B cell (primary cell): ENCODE measurements around the gene CLASRP. TPM values are rescaled to one million over a fixed set of nuclear protein-coding genes. Genes with fewer than 3 reads are reported as not detected.

ENCODE experiments used
- ATAC-seq: fragments of 200-7000 bp; cut with Tn5 transposase; one replicate; pipeline ENCODE4 v1.10.0; 2021; ENCODE audit warnings: low read depth, mild to moderate bottlenecking, moderate number of reproducible peaks, moderate library complexity
- CTCF ChIA-PET: fragments of 350-600 bp; sonication (Branson Sonifier 250); formaldehyde crosslinking; loops from one replicate; lab custom pipeline; 2021; ENCODE audit warnings: antibody characterized with exemption, inconsistent platforms; lab: Charles Lee
- POLR2A ChIA-PET: fragments of 350-600 bp; sonication (Branson Sonifier 250); formaldehyde crosslinking; loops from one replicate; lab custom pipeline; 2021; ENCODE audit warnings: antibody characterized with exemption; lab: Charles Lee
- DNase-seq: peaks from one replicate; pipeline ENCODE4 v3.0.0; 2013
- H2AFZ ChIP-seq: 2 replicates; pipeline ENCODE4 v1.6.1; 2012; ENCODE audit warnings: mild to moderate bottlenecking, low read depth, low read length; ENCODE audit not compliant: insufficient read depth, poor library complexity, severe bottlenecking
- H3K27ac ChIP-seq, 2 donors: 1 replicate in 1 of 2; 2 replicates in 1 of 2; pipeline ENCODE4 v1.5.1; 2012 to 2013; ENCODE audit warnings: low read length in 2 of 2, mild to moderate bottlenecking in 2 of 2, moderate library complexity in 1 of 2
- H3K27me3 ChIP-seq, 4 experiments: fragments of 200-600 bp in 1 of 4; sonication (generic) in 1 of 4; replicated peaks in 1 of 4; 1 replicate in 2 of 4; 2 replicates in 2 of 4; pipeline versions ENCODE4 v1.6.1 to v1.7.0; 2013 to 2016; ENCODE audit warnings: low read length in 3 of 4, mild to moderate bottlenecking in 2 of 4, mixed read lengths in 1 of 4, moderate library complexity in 1 of 4; ENCODE audit not compliant: insufficient read depth in 4 of 4, control insufficient read depth in 3 of 4; ENCODE audit errors: control extremely low read depth in 1 of 4
- H3K36me3 ChIP-seq, 2 experiments: replicated peaks in 1 of 2; 1 replicate in 1 of 2; 2 replicates in 1 of 2; pipeline versions ENCODE4 v1.6.1 to v1.7.1; 2013; ENCODE audit warnings: low read length in 1 of 2; ENCODE audit not compliant: insufficient read depth in 2 of 2, control insufficient read depth in 1 of 2; ENCODE audit errors: control extremely low read depth in 1 of 2, extremely low read depth in 1 of 2
- H3K4me1 ChIP-seq, 2 donors: fragments of 200-600 bp in 1 of 2; sonication (generic) in 1 of 2; 1 replicate in 1 of 2; 2 replicates in 1 of 2; pipeline versions ENCODE4 v1.5.1 to v1.6.1; 2013 to 2017; ENCODE audit warnings: low read length in 2 of 2; ENCODE audit not compliant: control insufficient read depth in 2 of 2, insufficient read depth in 2 of 2
- H3K4me2 ChIP-seq: replicated peaks from 2 replicates; pipeline ENCODE3; 2012; ENCODE audit warnings: mild to moderate bottlenecking, low read depth, low read length; ENCODE audit not compliant: poor library complexity, severe bottlenecking
- H3K4me3 ChIP-seq, 5 experiments: fragments of 200-600 bp in 1 of 5; sonication (generic) in 1 of 5; 1 replicate in 3 of 5; 2 replicates in 2 of 5; pipeline versions ENCODE4 v1.5.1 to v1.7.0; 2011 to 2016; ENCODE audit warnings: low read length in 4 of 5, mild to moderate bottlenecking in 4 of 5, low read depth in 2 of 5, control low read depth in 1 of 5, moderate library complexity in 1 of 5; ENCODE audit not compliant: insufficient read depth in 1 of 5; ENCODE audit errors: control extremely low read depth in 1 of 5, extremely low read depth in 1 of 5
- H3K79me2 ChIP-seq: fragments of 200-600 bp; sonication (generic); one replicate; pipeline ENCODE4 v1.6.0; 2016; ENCODE audit warnings: low read length; ENCODE audit not compliant: control insufficient read depth, insufficient read depth
- H3K9ac ChIP-seq: fragments of 200-600 bp; sonication (generic); 2 replicates; pipeline ENCODE4 v1.6.1; 2017; ENCODE audit warnings: mild to moderate bottlenecking, low read length, moderate library complexity
- H3K9me3 ChIP-seq, 3 donors: one replicate each; pipeline versions ENCODE4 v1.6.1 to v1.7.1; 2013; ENCODE audit warnings: low read length in 2 of 3; ENCODE audit not compliant: control insufficient read depth in 2 of 3, insufficient read depth in 1 of 3; ENCODE audit errors: control extremely low read depth in 1 of 3
- H4K20me1 ChIP-seq: 2 replicates; pipeline ENCODE4 v1.6.0; 2012; ENCODE audit warnings: mild to moderate bottlenecking, low read length; ENCODE audit not compliant: insufficient read depth, control insufficient read depth, poor library complexity, severe bottlenecking
- H3K27ac Mint-ChIP-seq: one replicate; pipeline ENCODE4 v1.8.0; 2021; ENCODE audit warnings: mixed read lengths
- H3K27me3 Mint-ChIP-seq: one replicate; pipeline ENCODE4 v1.8.0; 2021; ENCODE audit warnings: mixed read lengths
- H3K4me1 Mint-ChIP-seq: one replicate; pipeline ENCODE4 v1.8.0; 2021; ENCODE audit warnings: mixed read lengths
- H3K4me3 Mint-ChIP-seq: one replicate; pipeline ENCODE4 v1.8.0; 2021; ENCODE audit warnings: mixed read lengths
- H3K9me3 Mint-ChIP-seq: one replicate; pipeline ENCODE4 v1.8.0; 2022; ENCODE audit warnings: mixed read lengths; ENCODE audit not compliant: insufficient read depth
- CTCF ChIP-seq: fragments of 200-600 bp; IDR thresholded peaks from one replicate; pipeline ENCODE4 v1.8.0; 2022; ENCODE audit warnings: antibody characterized with exemption, mild to moderate bottlenecking
- EZH2 ChIP-seq: IDR thresholded peaks from 2 replicates; pipeline ENCODE4 v1.6.1; 2012; ENCODE audit warnings: borderline replicate concordance, low read depth, mild to moderate bottlenecking, moderate library complexity, low read length; ENCODE audit not compliant: insufficient read depth, poor library complexity, severe bottlenecking
- WGBS: methylation state at CpG from one replicate; pipeline ENCODE4 v1.1.5; 2013; ENCODE audit warnings: missing lambda C conversion rate; ENCODE audit not compliant: insufficient coverage; 5-methylcytosine and 5-hydroxymethylcytosine counted together
- intact Hi-C: fragments of 100-400 bp; cut with micrococcal nuclease; formaldehyde crosslinking; loops from one replicate; pipeline ENCODE4 v1.10.0; 2022
- polyA plus RNA-seq: library from polyadenylated mRNA; depleted of rRNA; stranded (reverse); fragments of >200 nt; gene quantifications from 2 replicates; pipeline ENCODE4 v1.2.3, GENCODE V29; 2012
- total RNA-seq, 2 donors: library from RNA; stranded (reverse); fragments of 120-200 nt in 1 of 2; gene quantifications; 1 replicate in 1 of 2; 2 replicates in 1 of 2; pipeline versions ENCODE4 v1.2.3 to v1.2.4, GENCODE V29; 2013 to 2022

CLASRP gene
- total and polyA plus RNA-seq, 2 donors (not counting 1 experiment from before 2014, with no cell fraction given) = 234 to 285 TPM

GRCh38 chr19:45099467-45100191 lies 60.8 kb downstream of the CLASRP start:
- POLR2A ChIA-PET = no interaction called here

More at GRCh38 chr19:45099467-45100191, 60.8 kb downstream of the CLASRP start:
- 93% methylated on average over 24 of the region's 25 CpGs for WGBS
- Mint-ChIP-seq H3K27me3 (no peaks in the 10 kb centered on the region), H3K4me3 (no peak overlapping the region), H3K4me1 (peaks cover 66% of the 10 kb centered on the region), H3K9me3 (no peaks in the 10 kb centered on the region), H3K27ac (no peak overlapping the region)
- TF ChIP-seq EZH2 (no peak), CTCF (no peak)
- Histone ChIP-seq H2AFZ (no peak overlapping the region), H3K9me3 (no peaks in the 10 kb centered on the region), H3K9ac (no peak overlapping the region), H3K27me3 (no peaks in the 10 kb centered on the region), H3K79me2 (peaks cover 96% of the 10 kb centered on the region), H3K4me2 (no peak overlapping the region), H3K27ac (no peak overlapping the region), H3K4me3 (no peak overlapping the region), H3K36me3 (peaks cover 0 to 3% of the 10 kb centered on the region in 2 experiments), H4K20me1 (peaks cover 93% of the 10 kb centered on the region), H3K4me1 (peaks cover 21 to 35% of the 10 kb centered on the region in 2 donors)
- intact Hi-C loops = no loop called here
- CTCF ChIA-PET = interaction anchor here (1.1 kb wide), 1 partner anchor 25 kb away, joined by 3 read pairs; no protein-coding TSS in a partner anchor
- DNase-seq (no peak), ATAC-seq (no peak)
